K562 (cell line): ENCODE measurements around the gene LINGO3. TPM values are rescaled to one million over a fixed set of nuclear protein-coding genes. Genes with fewer than 3 reads are reported as not detected.
A peak's percentile ranks its signal among the peaks of the same experiment; 100 is the strongest.

Experiments
- ATAC-seq: fragments of 200-7000 bp; cut with Tn5 transposase; 3 replicates; pipeline ENCODE4 v1.9.1; 2020; ENCODE audit warnings: moderate library complexity
- BruUV-seq: library from RNA; stranded (reverse); fragments of 400-500 nt; replicated peaks from 2 replicates; lab custom pipeline; 2021; lab: Mats Ljungman, UMichigan
- CTCF ChIA-PET: fragments of 300-600 bp; formaldehyde crosslinking; extraction: SDS; loops from one replicate; lab custom pipeline; 2021; ENCODE audit warnings: low intra/inter-chr PET ratio; lab: Yijun Ruan, JAX
- POLR2A ChIA-PET: fragments of 300-600, 350-650 bp; sonication (Branson Sonifier 250); formaldehyde crosslinking; extraction: SDS; loops from one replicate; lab custom pipeline; 2021; ENCODE audit warnings: antibody characterized with exemption, inconsistent platforms; lab: Yijun Ruan, JAX
- DNase-seq, 4 experiments: peaks; one replicate each; pipeline versions ENCODE4 v3.0.0 to v3.0.0-alpha.2; 2011 to 2018; ENCODE audit warnings: low spot score in 3 of 4, mixed read lengths in 3 of 4; ENCODE audit errors: extremely low read depth in 1 of 4
- FAIRE-seq: peaks from 2 replicates; lab custom pipeline; 2011; peaks lifted over from hg19 to GRCh38; lab: Jason Lieb, UNC
- H2AFZ ChIP-seq: 2 replicates; pipeline ENCODE4 v1.6.0; 2011; ENCODE audit warnings: low read depth, low read length, control low read depth, inconsistent platforms
- H3K27ac ChIP-seq: fragments of 200-600 bp; 3 replicates; pipeline ENCODE4 v1.8.0; 2011; ENCODE audit warnings: low read depth, mild to moderate bottlenecking, control low read depth, inconsistent platforms, low read length, moderate library complexity, mixed read lengths; ENCODE audit errors: extremely low read depth
- H3K27me3 ChIP-seq, 2 experiments: fragments of 300-600 bp in 1 of 2; 2 replicates in 1 of 2; 3 replicates in 1 of 2; pipeline versions ENCODE4 v1.6.0 to v1.8.0; 2011; ENCODE audit warnings: inconsistent platforms in 2 of 2, low read length in 2 of 2, mild to moderate bottlenecking in 1 of 2, mixed read lengths in 1 of 2, moderate library complexity in 1 of 2; ENCODE audit not compliant: control insufficient read depth in 2 of 2, insufficient read depth in 2 of 2
- H3K36me3 ChIP-seq: fragments of 300-600 bp; 3 replicates; pipeline ENCODE4 v1.8.0; 2011; ENCODE audit warnings: mild to moderate bottlenecking, low read length, inconsistent platforms; ENCODE audit not compliant: control insufficient read depth, insufficient read depth
- H3K4me1 ChIP-seq, 2 experiments: fragments of 200-600 bp in 1 of 2; replicated peaks in 1 of 2; 2 replicates in 1 of 2; 3 replicates in 1 of 2; pipeline versions ENCODE4 v1.5.1 to v1.8.0; 2011; ENCODE audit warnings: inconsistent platforms in 2 of 2, low read length in 2 of 2, mild to moderate bottlenecking in 1 of 2, mixed read lengths in 1 of 2, moderate library complexity in 1 of 2; ENCODE audit not compliant: control insufficient read depth in 2 of 2, insufficient read depth in 2 of 2
- H3K4me2 ChIP-seq: 2 replicates; pipeline ENCODE4 v1.6.1; 2011; ENCODE audit warnings: low read length, control low read depth, inconsistent platforms, mixed read lengths; ENCODE audit not compliant: insufficient read depth
- H3K4me3 ChIP-seq: fragments of 200-600 bp; sonication (generic), shearing (Covaris generic); 2 replicates; pipeline ENCODE4 v1.5.1; 2016; ENCODE audit warnings: control low read depth, inconsistent platforms
- H3K79me2 ChIP-seq: fragments of 200-600 bp; 3 replicates; pipeline ENCODE4 v1.8.0; 2011; ENCODE audit warnings: low read length, inconsistent platforms; ENCODE audit not compliant: control insufficient read depth, insufficient read depth
- H3K9ac ChIP-seq, 2 experiments: 2 replicates each; pipeline versions ENCODE4 v1.6.0 to v1.6.1; 2011; ENCODE audit warnings: low read depth in 2 of 2, low read length in 2 of 2, control low read depth in 1 of 2, inconsistent platforms in 1 of 2, mild to moderate bottlenecking in 1 of 2, mixed read lengths in 1 of 2; ENCODE audit not compliant: insufficient read depth in 1 of 2
- H3K9me1 ChIP-seq: one replicate; pipeline ENCODE4 v1.6.0; 2011; ENCODE audit warnings: inconsistent platforms, mild to moderate bottlenecking, low read length, moderate library complexity; ENCODE audit not compliant: control insufficient read depth, insufficient read depth
- H3K9me3 ChIP-seq: replicated peaks from 2 replicates; pipeline ENCODE4 v1.5.1; 2011; ENCODE audit warnings: low read depth, low read length, inconsistent platforms; ENCODE audit not compliant: control insufficient read depth, insufficient read depth
- H4K20me1 ChIP-seq: replicated peaks from 2 replicates; pipeline ENCODE4 v1.6.1; 2011; ENCODE audit warnings: low read length, inconsistent platforms, mixed read lengths; ENCODE audit not compliant: control insufficient read depth, insufficient read depth
- CBX1 ChIP-seq: sonication (generic); IDR thresholded peaks from 2 replicates; pipeline ENCODE4 v1.6.1; 2016; ENCODE audit warnings: antibody characterized with exemption, low read depth, mild to moderate bottlenecking
- ID3 ChIP-seq, 2 experiments: fragments of 250-450 bp in 1 of 2; fragments of 450-650 bp in 1 of 2; sonication (Bioruptor Pico) in 1 of 2; IDR thresholded peaks; 2 replicates each; pipeline versions ENCODE4 v1.6.1 to v1.8.0; 2016 to 2021; ENCODE audit warnings: mild to moderate bottlenecking in 2 of 2, moderate library complexity in 2 of 2, missing compliant biosample characterization in 1 of 2, missing genetic modification characterization in 1 of 2
- KAT7 ChIP-seq: sonication (generic); formaldehyde crosslinking; IDR thresholded peaks from 2 replicates; pipeline ENCODE4 v1.8.0; 2022; ENCODE audit warnings: missing genetic modification reagents, mild to moderate bottlenecking, borderline replicate concordance
- MNT ChIP-seq, 2 experiments: fragments of 450-650 bp; conservative IDR thresholded peaks; 2 replicates each; pipeline ENCODE4 v1.6.1; 2017; ENCODE audit warnings: mild to moderate bottlenecking in 2 of 2, moderate library complexity in 2 of 2
- POLR2G ChIP-seq: fragments of 200-400 bp; formaldehyde crosslinking; IDR thresholded peaks from 2 replicates; pipeline ENCODE4 v1.6.1; 2017; ENCODE audit warnings: low read depth, mild to moderate bottlenecking, antibody characterized with exemption, low read length, moderate library complexity
- PTRF ChIP-seq: fragments of 450-650 bp; IDR thresholded peaks from 2 replicates; pipeline ENCODE4 v1.6.1; 2016; ENCODE audit warnings: mild to moderate bottlenecking, missing genetic modification characterization, missing compliant biosample characterization
- SPI1 ChIP-seq: IDR thresholded peaks from 2 replicates; pipeline ENCODE4 v1.6.1; 2011; ENCODE audit warnings: low read depth, low read length, control low read depth, borderline replicate concordance
- ZNF3 ChIP-seq: fragments of 250-450 bp; sonication (Bioruptor Pico); IDR thresholded peaks from 2 replicates; pipeline ENCODE4 v1.5.0; 2021; ENCODE audit warnings: mild to moderate bottlenecking, moderate library complexity
- ZNF316 ChIP-seq: fragments of 450-650 bp; IDR thresholded peaks from 2 replicates; pipeline ENCODE4 v1.6.1; 2016
- ZNF609 ChIP-seq: sonication (generic); formaldehyde crosslinking; IDR thresholded peaks from 2 replicates; pipeline ENCODE4 v1.8.1; 2023; ENCODE audit warnings: missing genetic modification reagents, mild to moderate bottlenecking, borderline replicate concordance
- WGBS: fragments of 100-300 bp; shearing (Covaris generic); methylation state at CpG from one replicate; pipeline ENCODE4 v1.1.6; 2016; ENCODE audit warnings: low coverage, mixed read lengths; ENCODE audit not compliant: insufficient coverage; ENCODE audit errors: missing lambda C conversion rate; 5-methylcytosine and 5-hydroxymethylcytosine counted together
- in situ Hi-C: fragments of 300-500 bp; cut with MboI; formaldehyde crosslinking; loops from 4 replicates; pipeline ENCODE4 v1.15.0; 2018; ENCODE audit warnings: inconsistent platforms, mixed read lengths
- intact Hi-C: fragments of 100-400 bp; cut with micrococcal nuclease; formaldehyde crosslinking; loops from 2 replicates; pipeline ENCODE4 v1.14.2; 2022
- polyA plus RNA-seq, 8 experiments: library from polyadenylated mRNA; depleted of rRNA in 4 of 8; stranded (reverse) in 5 of 8; unstranded in 3 of 8; fragments of >200 nt; fragmentation: Nextera tagmentation in 2 of 8; fragmentation: Illumina TruSeq in 1 of 8; extraction: Ambion mirVana in 2 of 8; extraction: Trizol in 1 of 8; gene quantifications; 2 replicates each; pipeline versions ENCODE4 v1.2.1 to v1.2.3, GENCODE V29; 2011 to 2014; ENCODE audit warnings: inconsistent platforms in 1 of 8, missing spikeins in 1 of 8
- total RNA-seq, 7 experiments: library from RNA; depleted of rRNA in 6 of 7; stranded (reverse); fragments of >200 nt in 6 of 7; fragmentation: Illumina TruSeq in 2 of 7; extraction: Trizol in 2 of 7; gene quantifications; 2 replicates each; pipeline versions ENCODE4 v1.2.1 to v1.2.3, GENCODE V29; 2011 to 2021; ENCODE audit warnings: low replicate concordance in 1 of 7

The LINGO3 gene
- total and polyA plus RNA-seq, 9 of the 15 experiments (the other 6 are each of a cell fraction or from before 2014, with no cell fraction given) = 0.03 to 0.05 (median 0.03) TPM; not detected in 6

- BruUV-seq = no TSS peak
- WGBS = 51% methylated on average over 21 of the region's 24 CpGs
- no peak overlapping the region for H2AFZ ChIP-seq
- no peak overlapping the region for H3K4me2 ChIP-seq
- H3K4me3 ChIP-seq = no peak overlapping the region
- DNase-seq (peak; percentile 47 to 53 (median 48)), ATAC-seq (peak; percentile 50), FAIRE-seq (peak; percentile 78)
- POLR2A ChIA-PET = interaction anchor here (0.9 to 1.0 kb wide), 2 partner anchors 23 to 36 kb away, joined by 3 read pairs; no protein-coding TSS in a partner anchor
- H3K9me1 ChIP-seq = no peaks in the 10 kb centered on the region
- H3K9ac ChIP-seq = peak overlapping the region in 1 of 2 experiments; percentile 81; a peak in 2 of 4 replicates
- H3K27ac ChIP-seq = no peak overlapping the region
- H3K9me3 ChIP-seq = 0 out of 2 replicates have a peak, but pooled peaks cover 2% of the 10 kb centered on the region
- in situ Hi-C loops (no loop called here), intact Hi-C loops (no loop called here)
- peaks cover 14% of the 10 kb centered on the region for H3K79me2 ChIP-seq
- no peaks in the 10 kb centered on the region for H3K27me3 ChIP-seq
- peaks cover 38% of the 10 kb centered on the region; the same call in 2 of the 3 replicates for H3K36me3 ChIP-seq
- CTCF ChIA-PET = no interaction called here
- peaks cover 18 to 85% of the 10 kb centered on the region in 2 experiments; a peak in 4 of 5 replicates for H3K4me1 ChIP-seq
- no peaks in the 10 kb centered on the region for H4K20me1 ChIP-seq
- TF ChIP-seq ID3 (CRISPR knock-in tag; IDR thresholded peaks at IDR 0.05) = no peak
- no peak for TF ChIP-seq ID3 (tag; IDR thresholded peaks at IDR 0.05)
- TF ChIP-seq MNT (conservative IDR thresholded peaks at IDR 0.05) = peak; percentile 23 to 79; a peak in 2 of 4 replicates
- no peak for TF ChIP-seq KAT7
- TF ChIP-seq ZNF609 (CRISPR knock-in tag) = no peak
- no peak for TF ChIP-seq ZNF316
- TF ChIP-seq PTRF = no peak
- peak; percentile 51 for TF ChIP-seq POLR2G
- TF ChIP-seq ZNF3 (CRISPR knock-in tag) = no peak
- peak; percentile 76 for TF ChIP-seq SPI1
- peak; percentile 65; the same call in 1 of the 2 replicates for TF ChIP-seq CBX1
These were observed 33.3 kb upstream of the LINGO3 start for GRCh38 chr19:2341244-2341751.
